SK-N-SH (cell line): Measurements from ENCODE around the gene DLL3. TPM values are rescaled to one million over a fixed set of nuclear protein-coding genes. Genes with fewer than 3 reads are reported as not detected.

ENCODE experiments used
- CTCF ChIA-PET: fragments of 300-600, 350-600 bp; formaldehyde crosslinking; extraction: SDS; loops from one replicate; lab custom pipeline; 2021; lab: Yijun Ruan, JAX
- POLR2A ChIA-PET: fragments of 350-600 bp; sonication (Branson Sonifier 250); formaldehyde crosslinking; extraction: SDS; loops from one replicate; lab custom pipeline; 2020; ENCODE audit warnings: antibody characterized with exemption, inconsistent platforms; lab: Yijun Ruan, JAX
- DNase-seq: peaks from one replicate; pipeline ENCODE4 v3.0.0; 2012
- H2AFZ ChIP-seq: fragments of 200-600 bp; sonication (generic); 2 replicates; pipeline ENCODE4 v1.8.1; 2016; ENCODE audit warnings: antibody characterized with exemption, mild to moderate bottlenecking, low read depth
- H3F3A ChIP-seq: fragments of 200-600 bp; sonication (generic); replicated peaks from 2 replicates; pipeline ENCODE3; 2016; ENCODE audit warnings: antibody characterized with exemption, mild to moderate bottlenecking; ENCODE audit not compliant: insufficient read depth
- H3K27ac ChIP-seq, 2 experiments: fragments of 200-500 bp in 1 of 2; fragments of 200-600 bp in 1 of 2; sonication (Bioruptor generic) in 1 of 2; sonication (generic), shearing (Covaris generic) in 1 of 2; 2 replicates each; pipeline versions ENCODE4 v1.5.1 to v1.6.1; 2014 to 2016; ENCODE audit warnings: low read depth in 2 of 2, inconsistent platforms in 1 of 2, low read length in 1 of 2, mild to moderate bottlenecking in 1 of 2, mixed read lengths in 1 of 2
- H3K27me3 ChIP-seq: fragments of 200-600 bp; sonication (generic), shearing (Covaris generic); 2 replicates; pipeline ENCODE4 v1.6.1; 2016; ENCODE audit warnings: mixed run types; ENCODE audit not compliant: insufficient read depth
- H3K36me3 ChIP-seq, 2 experiments: fragments of 200-500 bp in 1 of 2; fragments of 200-600 bp in 1 of 2; sonication (Bioruptor generic) in 1 of 2; sonication (generic) in 1 of 2; replicated peaks in 1 of 2; 2 replicates each; pipeline versions ENCODE3 to v1.5.1; 2014 to 2016; ENCODE audit warnings: low read length in 1 of 2, mild to moderate bottlenecking in 1 of 2; ENCODE audit not compliant: insufficient read depth in 2 of 2, control insufficient read depth in 1 of 2
- H3K4me1 ChIP-seq, 2 experiments: fragments of 200-500 bp in 1 of 2; fragments of 200-600 bp in 1 of 2; sonication (Bioruptor generic) in 1 of 2; sonication (generic), shearing (Covaris generic) in 1 of 2; 2 replicates each; pipeline versions ENCODE4 v1.5.1 to v1.6.1; 2014 to 2016; ENCODE audit warnings: low read depth in 1 of 2, low read length in 1 of 2, mixed run types in 1 of 2; ENCODE audit not compliant: insufficient read depth in 2 of 2, control insufficient read depth in 1 of 2
- H3K4me2 ChIP-seq: fragments of 200-600 bp; sonication (generic), shearing (Covaris generic); 2 replicates; pipeline ENCODE4 v1.6.1; 2017; ENCODE audit warnings: mixed run types
- H3K4me3 ChIP-seq, 2 experiments: fragments of 200-500 bp in 1 of 2; fragments of 200-600 bp in 1 of 2; sonication (Bioruptor generic) in 1 of 2; sonication (generic), shearing (Covaris generic) in 1 of 2; 2 replicates each; pipeline versions ENCODE4 v1.5.1 to v1.8.1; 2014 to 2016; ENCODE audit warnings: low read depth in 2 of 2, inconsistent platforms in 1 of 2, low read length in 1 of 2, mild to moderate bottlenecking in 1 of 2, mixed read lengths in 1 of 2, moderate library complexity in 1 of 2
- H3K79me2 ChIP-seq: fragments of 200-600 bp; sonication (generic); 2 replicates; pipeline ENCODE4 v1.8.1; 2017; ENCODE audit warnings: mild to moderate bottlenecking; ENCODE audit not compliant: insufficient read depth
- H3K9ac ChIP-seq: fragments of 200-600 bp; sonication (generic); 2 replicates; pipeline ENCODE4 v1.6.1; 2017; ENCODE audit warnings: mixed run types
- H3K9me2 ChIP-seq: fragments of 200-600 bp; sonication (generic); 2 replicates; pipeline ENCODE4 v1.6.1; 2017; ENCODE audit warnings: mixed run types
- H3K9me3 ChIP-seq: fragments of 200-600 bp; sonication (generic); 2 replicates; pipeline ENCODE4 v1.6.1; 2017; ENCODE audit warnings: mixed run types, mild to moderate bottlenecking, moderate library complexity
- H4K20me1 ChIP-seq: fragments of 200-600 bp; sonication (generic); 2 replicates; pipeline ENCODE4 v1.6.1; 2017; ENCODE audit warnings: mild to moderate bottlenecking, mixed run types; ENCODE audit not compliant: insufficient read depth
- CHD2 ChIP-seq: fragments of 150-350 bp; IDR thresholded peaks from 2 replicates; pipeline ENCODE4 v1.6.1; 2018; ENCODE audit warnings: low read length; ENCODE audit not compliant: partially characterized antibody
- EZH2phosphoT487 ChIP-seq: fragments of 200-600 bp; sonication (generic); IDR thresholded peaks from 2 replicates; pipeline ENCODE4 v1.6.1; 2017; ENCODE audit warnings: low read depth, mixed run types, mild to moderate bottlenecking, antibody characterized with exemption, moderate library complexity, borderline replicate concordance
- FOSL2 ChIP-seq: IDR thresholded peaks from 2 replicates; pipeline ENCODE4 v1.4.0; 2012; ENCODE audit warnings: low read depth, mild to moderate bottlenecking, moderate library complexity, borderline replicate concordance
- FOXJ3 ChIP-seq: sonication (generic); formaldehyde crosslinking; IDR thresholded peaks from 2 replicates; pipeline ENCODE4 v1.5.1; 2020; ENCODE audit warnings: mild to moderate bottlenecking, missing genetic modification reagents
- FOXM1 ChIP-seq: IDR thresholded peaks from 2 replicates; pipeline ENCODE4 v1.4.0; 2012; ENCODE audit warnings: low read depth, mild to moderate bottlenecking
- GATA2 ChIP-seq: sonication (generic); formaldehyde crosslinking; IDR thresholded peaks from 2 replicates; pipeline ENCODE4 v1.5.0; 2020; ENCODE audit warnings: mild to moderate bottlenecking, missing genetic modification reagents
- MAX ChIP-seq: IDR thresholded peaks from 2 replicates; pipeline ENCODE4 v1.4.0; 2012; ENCODE audit warnings: low read depth
- MXI1 ChIP-seq: IDR thresholded peaks from 2 replicates; pipeline ENCODE4 v1.6.1; 2012; ENCODE audit warnings: mild to moderate bottlenecking, low read depth, low read length, improper control_type of control experiment
- NFIC ChIP-seq: IDR thresholded peaks from 2 replicates; pipeline ENCODE4 v1.4.0; 2012; ENCODE audit warnings: borderline replicate concordance
- NRF1 ChIP-seq: IDR thresholded peaks from 2 replicates; pipeline ENCODE4 v1.6.1; 2012; ENCODE audit warnings: low read depth, mild to moderate bottlenecking, low read length
- PBX3 ChIP-seq: IDR thresholded peaks from 2 replicates; pipeline ENCODE4; 2012
- POLR2AphosphoS5 ChIP-seq: IDR thresholded peaks from 2 replicates; pipeline ENCODE4 v1.6.1; 2012; ENCODE audit warnings: low read depth, low read length
- RAD21 ChIP-seq: IDR thresholded peaks from 2 replicates; pipeline ENCODE4 v1.6.1; 2012; ENCODE audit warnings: mild to moderate bottlenecking, low read length
- RCOR1 ChIP-seq: fragments of 150-350 bp; IDR thresholded peaks from 2 replicates; pipeline ENCODE4 v1.6.1; 2017; ENCODE audit warnings: antibody characterized with exemption, low read length
- RFX5 ChIP-seq: IDR thresholded peaks from 2 replicates; pipeline ENCODE4 v1.6.1; 2012; ENCODE audit warnings: mild to moderate bottlenecking, improper control_type of control experiment, low read length
- RXRA ChIP-seq: IDR thresholded peaks from 2 replicates; pipeline ENCODE4 v1.4.0; 2012; ENCODE audit warnings: low read depth, mild to moderate bottlenecking, borderline replicate concordance
- SIN3A ChIP-seq: IDR thresholded peaks from 2 replicates; pipeline ENCODE4 v1.6.1; 2012; ENCODE audit warnings: low read depth, mild to moderate bottlenecking, low read length, moderate library complexity, borderline replicate concordance
- TAF1 ChIP-seq: IDR thresholded peaks from 2 replicates; pipeline ENCODE4 v1.6.1; 2012; ENCODE audit warnings: low read depth, mild to moderate bottlenecking, low read length, moderate library complexity, borderline replicate concordance
- TEAD4 ChIP-seq: IDR thresholded peaks from 2 replicates; pipeline ENCODE4 v1.4.0; 2012; ENCODE audit warnings: mild to moderate bottlenecking, borderline replicate concordance; ENCODE audit not compliant: insufficient read depth
- ZBTB33 ChIP-seq: IDR thresholded peaks from 2 replicates; pipeline ENCODE4 v1.4.0; 2012; ENCODE audit warnings: low read depth, borderline replicate concordance
- WGBS: methylation state at CpG from one replicate; pipeline ENCODE4 v1.1.6; 2017; ENCODE audit warnings: low lambda C conversion rate; 5-methylcytosine and 5-hydroxymethylcytosine counted together
- polyA plus RNA-seq, 3 experiments: library from polyadenylated mRNA; depleted of rRNA; stranded (reverse); fragments of >200 nt; gene quantifications; 2 replicates each; pipeline ENCODE4 v1.2.3, GENCODE V29; 2012
- TF ChIP-seq, protein P1 (sequence below): fragments of 150-350 bp; IDR thresholded peaks from 2 replicates; pipeline ENCODE4 v1.6.1; 2016; ENCODE audit warnings: mild to moderate bottlenecking, low read depth, low read length
- TF ChIP-seq, protein P2 (sequence below): fragments of 200-600 bp; sonication (generic); IDR thresholded peaks from 2 replicates; pipeline ENCODE4 v1.6.1; 2017; ENCODE audit warnings: antibody characterized with exemption, mild to moderate bottlenecking, moderate library complexity
- TF ChIP-seq, protein P3 (sequence below): IDR thresholded peaks from 2 replicates; pipeline ENCODE4 v1.4.0; 2012; ENCODE audit warnings: low read depth, borderline replicate concordance

The DLL3 gene
- polyA plus RNA-seq, 1 of the 3 experiments (the other 2 are of a cell fraction): 4.7 TPM

DNA sequence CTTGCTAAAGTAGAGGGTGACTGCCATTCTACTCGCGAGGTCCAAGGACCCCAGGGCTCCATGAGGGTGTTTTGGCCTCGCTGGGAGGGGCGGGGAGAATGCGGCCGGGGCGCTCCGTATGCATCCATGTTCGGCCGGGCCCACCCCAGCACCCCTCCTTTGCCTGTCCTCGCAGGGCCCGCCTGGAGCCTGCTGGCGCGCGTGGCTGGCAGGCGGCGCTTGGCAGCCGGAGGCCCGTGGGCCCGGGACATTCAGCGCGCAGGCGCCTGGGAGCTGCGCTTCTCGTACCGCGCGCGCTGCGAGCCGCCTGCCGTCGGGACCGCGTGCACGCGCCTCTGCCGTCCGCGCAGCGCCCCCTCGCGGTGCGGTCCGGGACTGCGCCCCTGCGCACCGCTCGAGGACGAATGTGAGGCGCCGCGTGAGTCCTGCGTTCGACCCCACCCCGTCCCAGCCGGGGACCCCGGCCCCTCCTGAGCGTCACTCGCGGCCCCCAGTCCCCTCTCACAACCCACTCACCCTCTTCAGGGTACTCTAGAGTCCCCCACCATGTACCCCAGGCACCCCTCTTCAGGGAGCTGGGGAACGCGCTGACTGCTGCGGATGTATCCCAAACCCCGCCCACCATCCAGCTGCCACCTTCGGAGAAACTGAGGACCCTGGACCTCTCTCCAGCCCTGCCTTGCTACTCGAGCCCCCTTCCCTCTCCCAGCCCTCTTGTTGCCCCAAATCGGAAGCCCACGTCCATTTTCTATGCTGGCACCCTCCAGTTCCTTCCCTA lies 4.1 kb downstream of the DLL3 start:
- Histone ChIP-seq H2AFZ (peak overlapping the region; percentile 68; the same call in 1 of the 2 replicates), H3K4me2 (no peak overlapping the region), H3K9me3 (no peaks in the 10 kb centered on the region), H4K20me1 (no peaks in the 10 kb centered on the region), H3K9me2 (no peaks in the 10 kb centered on the region), H3K4me1 (peaks cover 0 to 10% of the 10 kb centered on the region in 2 experiments; a peak in 1 of 4 replicates), H3K36me3 (no peaks in the 10 kb centered on the region), H3K9ac (no peak overlapping the region), H3K79me2 (no peaks in the 10 kb centered on the region), H3F3A (no peaks in the 10 kb centered on the region), H3K27ac (no peak overlapping the region), H3K4me3 (peak overlapping the region in 1 of 2 experiments; percentile 35; a peak in 1 of 4 replicates), H3K27me3 (no peaks in the 10 kb centered on the region; the same call in 1 of the 2 replicates)
- DNase-seq: peak; percentile 91
- POLR2A ChIA-PET: interaction anchor here (0.6 kb wide), 1 partner anchor 1890 kb away, joined by 5 read pairs; no protein-coding TSS in a partner anchor
- CTCF ChIA-PET: interaction anchor here (0.6 to 2.0 kb wide), 11 partner anchors 9 to 89 kb away, joined by 3 to 7 read pairs (median 4); partner anchors contain the start of genes EID2B and SELENOV
- 71% methylated on average over 13 of the region's 69 CpGs for WGBS
- no peak for TF ChIP-seq TAF1
- TF ChIP-seq MXI1: no peak
- TF ChIP-seq GATA2 (CRISPR knock-in tag): no peak
- TF ChIP-seq CHD2: no peak
- TF ChIP-seq NFIC: no peak
- no peak for TF ChIP-seq FOXM1
- TF ChIP-seq SIN3A: no peak
- TF ChIP-seq, protein P1, sequence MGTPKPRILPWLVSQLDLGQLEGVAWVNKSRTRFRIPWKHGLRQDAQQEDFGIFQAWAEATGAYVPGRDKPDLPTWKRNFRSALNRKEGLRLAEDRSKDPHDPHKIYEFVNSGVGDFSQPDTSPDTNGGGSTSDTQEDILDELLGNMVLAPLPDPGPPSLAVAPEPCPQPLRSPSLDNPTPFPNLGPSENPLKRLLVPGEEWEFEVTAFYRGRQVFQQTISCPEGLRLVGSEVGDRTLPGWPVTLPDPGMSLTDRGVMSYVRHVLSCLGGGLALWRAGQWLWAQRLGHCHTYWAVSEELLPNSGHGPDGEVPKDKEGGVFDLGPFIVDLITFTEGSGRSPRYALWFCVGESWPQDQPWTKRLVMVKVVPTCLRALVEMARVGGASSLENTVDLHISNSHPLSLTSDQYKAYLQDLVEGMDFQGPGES: no peak
- TF ChIP-seq RFX5: no peak
- TF ChIP-seq RXRA: no peak
- TF ChIP-seq, protein P2, sequence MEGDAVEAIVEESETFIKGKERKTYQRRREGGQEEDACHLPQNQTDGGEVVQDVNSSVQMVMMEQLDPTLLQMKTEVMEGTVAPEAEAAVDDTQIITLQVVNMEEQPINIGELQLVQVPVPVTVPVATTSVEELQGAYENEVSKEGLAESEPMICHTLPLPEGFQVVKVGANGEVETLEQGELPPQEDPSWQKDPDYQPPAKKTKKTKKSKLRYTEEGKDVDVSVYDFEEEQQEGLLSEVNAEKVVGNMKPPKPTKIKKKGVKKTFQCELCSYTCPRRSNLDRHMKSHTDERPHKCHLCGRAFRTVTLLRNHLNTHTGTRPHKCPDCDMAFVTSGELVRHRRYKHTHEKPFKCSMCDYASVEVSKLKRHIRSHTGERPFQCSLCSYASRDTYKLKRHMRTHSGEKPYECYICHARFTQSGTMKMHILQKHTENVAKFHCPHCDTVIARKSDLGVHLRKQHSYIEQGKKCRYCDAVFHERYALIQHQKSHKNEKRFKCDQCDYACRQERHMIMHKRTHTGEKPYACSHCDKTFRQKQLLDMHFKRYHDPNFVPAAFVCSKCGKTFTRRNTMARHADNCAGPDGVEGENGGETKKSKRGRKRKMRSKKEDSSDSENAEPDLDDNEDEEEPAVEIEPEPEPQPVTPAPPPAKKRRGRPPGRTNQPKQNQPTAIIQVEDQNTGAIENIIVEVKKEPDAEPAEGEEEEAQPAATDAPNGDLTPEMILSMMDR: peak; percentile 63
- no peak for TF ChIP-seq POLR2AphosphoS5
- peak; percentile 64 for TF ChIP-seq NRF1
- TF ChIP-seq, protein P3, sequence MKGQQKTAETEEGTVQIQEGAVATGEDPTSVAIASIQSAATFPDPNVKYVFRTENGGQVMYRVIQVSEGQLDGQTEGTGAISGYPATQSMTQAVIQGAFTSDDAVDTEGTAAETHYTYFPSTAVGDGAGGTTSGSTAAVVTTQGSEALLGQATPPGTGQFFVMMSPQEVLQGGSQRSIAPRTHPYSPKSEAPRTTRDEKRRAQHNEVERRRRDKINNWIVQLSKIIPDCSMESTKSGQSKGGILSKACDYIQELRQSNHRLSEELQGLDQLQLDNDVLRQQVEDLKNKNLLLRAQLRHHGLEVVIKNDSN: no peak
- TF ChIP-seq FOXJ3 (CRISPR knock-in tag): no peak
- TF ChIP-seq TEAD4: no peak
- no peak for TF ChIP-seq ZBTB33
- TF ChIP-seq EZH2phosphoT487: no peak
- no peak for TF ChIP-seq RAD21
- no peak for TF ChIP-seq RCOR1
- peak; percentile 93 for TF ChIP-seq MAX
- no peak for TF ChIP-seq FOSL2
- TF ChIP-seq PBX3: no peak
